LNCAP (cell line): ENCODE results near the gene PEPD.

Experiments used
- CTCF ChIP-seq: fragments of 450-650 bp; IDR thresholded peaks from 2 replicates; pipeline ENCODE4 v1.5.1; 2017; ENCODE audit warnings: mild to moderate bottlenecking

The PEPD gene

DNA sequence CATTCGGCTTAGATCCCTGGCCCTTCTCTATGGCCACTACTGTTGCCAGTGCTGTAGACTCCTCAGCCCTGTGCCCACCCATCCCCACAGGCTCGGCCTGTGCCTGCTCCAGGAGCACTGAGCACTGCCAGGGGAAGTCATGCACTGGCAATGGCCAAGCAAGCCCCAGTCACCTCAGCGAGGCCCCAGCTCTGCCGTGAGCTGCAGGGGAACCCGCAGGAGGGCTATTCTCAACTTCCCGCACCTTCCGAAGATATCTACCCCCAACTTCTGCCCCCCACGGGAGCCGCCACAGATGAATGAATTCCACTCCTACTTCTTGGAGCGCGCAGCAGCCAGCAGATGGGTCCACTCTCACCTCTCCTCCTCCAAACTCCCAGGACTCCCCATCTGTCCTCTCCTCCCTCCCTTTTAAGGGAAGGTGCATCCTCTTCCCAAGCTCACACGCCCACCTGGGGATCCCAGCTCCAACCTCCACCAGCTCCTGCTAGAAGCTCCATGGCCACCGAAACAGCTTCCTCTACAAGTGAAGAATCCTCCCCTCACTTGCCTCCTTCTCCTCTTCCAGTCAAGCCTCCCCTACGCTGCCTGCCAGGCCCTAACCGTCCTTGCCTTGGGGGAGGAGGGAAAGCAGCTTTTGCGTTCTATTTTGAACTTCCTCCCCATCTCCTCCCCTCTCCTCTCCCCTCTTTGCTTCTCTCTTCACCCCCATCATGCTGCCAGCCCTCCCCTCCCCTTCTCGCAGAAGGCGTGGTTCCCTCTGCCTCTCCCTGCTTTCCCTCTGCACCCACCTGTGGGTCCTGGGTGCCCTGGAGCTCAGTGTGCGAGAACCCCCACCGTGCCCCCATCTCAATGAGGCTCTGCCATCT is 52.2 kb downstream of the PEPD start:
- TF ChIP-seq CTCF: no peak

- TF ChIP-seq CTCF: no peak
These were observed 53.0 kb downstream of the PEPD start for GRCh38 chr19:33468361-33469170.

DNA sequence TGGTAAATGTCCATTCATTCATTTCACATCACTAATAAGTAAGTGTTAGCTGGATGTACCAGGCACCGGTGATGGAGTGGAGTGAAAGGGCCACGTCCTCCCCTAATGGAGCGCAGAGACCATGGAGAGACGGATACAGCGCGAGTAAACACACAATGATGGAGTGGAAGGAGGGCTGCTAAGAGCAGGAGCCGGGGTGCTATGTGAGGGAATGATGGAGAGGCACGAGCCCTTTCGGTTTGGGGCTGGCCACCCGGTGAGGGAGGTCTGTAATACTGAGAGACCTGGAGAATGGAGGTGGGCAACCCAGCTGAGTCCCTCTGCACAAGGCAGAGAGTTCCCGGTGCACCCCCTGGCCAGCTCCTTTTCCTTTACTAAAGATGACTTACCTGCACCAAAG is 53.7 kb downstream of the PEPD start:
- no peak for TF ChIP-seq CTCF

- no peak for TF ChIP-seq CTCF
These were observed 55.8 kb downstream of the PEPD start for GRCh38 chr19:33465834-33466233.

DNA sequence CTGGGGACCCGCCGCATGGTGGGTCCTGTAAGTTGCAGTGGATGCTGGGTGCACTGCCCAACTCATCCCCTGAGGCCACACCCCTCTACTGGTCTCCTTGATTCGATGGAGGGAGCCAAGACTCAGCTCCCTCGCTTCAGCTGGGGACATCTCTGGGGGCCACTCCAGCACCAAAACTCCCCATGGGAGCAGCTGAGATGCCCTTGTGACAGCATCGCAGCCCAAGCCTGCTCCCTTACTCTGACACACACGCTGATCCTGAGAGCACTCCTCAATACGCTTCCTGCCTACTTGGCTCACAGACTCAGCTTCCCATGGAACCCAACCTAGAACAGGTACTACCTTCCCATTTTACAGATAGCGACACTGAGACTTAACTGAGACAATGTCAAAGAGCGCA is 56.2 kb downstream of the PEPD start:
- no peak for TF ChIP-seq CTCF

DNA sequence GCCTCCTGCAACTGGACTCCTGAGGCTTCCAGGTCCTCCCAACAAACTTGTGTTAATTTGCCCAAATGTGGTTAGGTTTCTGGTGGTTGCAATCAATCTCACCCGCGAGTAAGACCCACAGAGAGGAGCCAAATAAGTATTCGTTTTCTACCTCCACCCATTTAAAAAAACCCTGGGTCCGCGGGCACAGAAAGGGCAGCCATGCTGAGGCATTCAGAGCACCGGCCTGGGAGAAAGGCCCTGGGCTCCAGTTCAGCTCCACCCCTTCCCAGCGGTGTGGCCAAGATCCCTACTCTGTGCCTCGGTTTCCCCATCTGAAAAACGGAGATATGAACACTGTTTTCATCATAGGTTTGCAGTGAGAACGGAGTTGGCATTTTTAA is 56.9 kb downstream of the PEPD start:
- no peak for TF ChIP-seq CTCF

- no peak for TF ChIP-seq CTCF
These were observed 57.4 kb downstream of the PEPD start for GRCh38 chr19:33464010-33464732.
